Measurements from ENCODE around the gene KDM5C. TPM values are rescaled to one million over a fixed set of nuclear protein-coding genes. Genes with fewer than 3 reads are reported as not detected.

The KDM5C gene
- total RNA-seq, 2 donors from 2014 or later = 57.4 to 101 TPM

- Histone ChIP-seq H3K27ac (no peak overlapping the region), H3K4me1 (ENCODE audit: control insufficient read depth in 1 of 2, low read depth in 2 of 2) (no peaks in the 10 kb centered on the region), H3K27me3 (replicated peaks; ENCODE audit: insufficient read depth) (no peaks in the 10 kb centered on the region), H3K4me3 (no peak overlapping the region), H3K36me3 (peaks cover 22% of the 10 kb centered on the region), H3K9me3 (no peaks in the 10 kb centered on the region)
- DNase-seq (ENCODE audit: low spot score) (no peak), ATAC-seq (ENCODE audit: insufficient number of reproducible peaks, low FRiP score, low read depth) (no peak)
- TF ChIP-seq, protein P1, sequence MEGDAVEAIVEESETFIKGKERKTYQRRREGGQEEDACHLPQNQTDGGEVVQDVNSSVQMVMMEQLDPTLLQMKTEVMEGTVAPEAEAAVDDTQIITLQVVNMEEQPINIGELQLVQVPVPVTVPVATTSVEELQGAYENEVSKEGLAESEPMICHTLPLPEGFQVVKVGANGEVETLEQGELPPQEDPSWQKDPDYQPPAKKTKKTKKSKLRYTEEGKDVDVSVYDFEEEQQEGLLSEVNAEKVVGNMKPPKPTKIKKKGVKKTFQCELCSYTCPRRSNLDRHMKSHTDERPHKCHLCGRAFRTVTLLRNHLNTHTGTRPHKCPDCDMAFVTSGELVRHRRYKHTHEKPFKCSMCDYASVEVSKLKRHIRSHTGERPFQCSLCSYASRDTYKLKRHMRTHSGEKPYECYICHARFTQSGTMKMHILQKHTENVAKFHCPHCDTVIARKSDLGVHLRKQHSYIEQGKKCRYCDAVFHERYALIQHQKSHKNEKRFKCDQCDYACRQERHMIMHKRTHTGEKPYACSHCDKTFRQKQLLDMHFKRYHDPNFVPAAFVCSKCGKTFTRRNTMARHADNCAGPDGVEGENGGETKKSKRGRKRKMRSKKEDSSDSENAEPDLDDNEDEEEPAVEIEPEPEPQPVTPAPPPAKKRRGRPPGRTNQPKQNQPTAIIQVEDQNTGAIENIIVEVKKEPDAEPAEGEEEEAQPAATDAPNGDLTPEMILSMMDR (IDR thresholded peaks at IDR 0.05) = no peak
Measured at GRCh38 chrX:53190363-53190960, 34.5 kb downstream of the KDM5C start.

- no peaks in the 10 kb centered on the region for H3K9me3 ChIP-seq
- H3K4me3 ChIP-seq = no peak overlapping the region
- ATAC-seq (ENCODE audit: insufficient number of reproducible peaks, low FRiP score, low read depth) = no peak
- peaks cover 7% of the 10 kb centered on the region for H3K36me3 ChIP-seq
- TF ChIP-seq, protein P1 (IDR thresholded peaks at IDR 0.05) = no peak
- no peaks in the 10 kb centered on the region for H3K27me3 ChIP-seq (replicated peaks; ENCODE audit: insufficient read depth)
- H3K27ac ChIP-seq = no peak overlapping the region
- no peaks in the 10 kb centered on the region for H3K4me1 ChIP-seq (ENCODE audit: control insufficient read depth in 1 of 2, low read depth in 2 of 2)
- no peak for DNase-seq (ENCODE audit: low spot score)
Measured at GRCh38 chrX:53188763-53189162, 36.2 kb downstream of the KDM5C start.

GRCh38 chrX:53186351-53186750, 38.7 kb downstream of the KDM5C start:
- ATAC-seq (ENCODE audit: insufficient number of reproducible peaks, low FRiP score, low read depth) = no peak
- TF ChIP-seq, protein P1 (IDR thresholded peaks at IDR 0.05) = no peak

DNA sequence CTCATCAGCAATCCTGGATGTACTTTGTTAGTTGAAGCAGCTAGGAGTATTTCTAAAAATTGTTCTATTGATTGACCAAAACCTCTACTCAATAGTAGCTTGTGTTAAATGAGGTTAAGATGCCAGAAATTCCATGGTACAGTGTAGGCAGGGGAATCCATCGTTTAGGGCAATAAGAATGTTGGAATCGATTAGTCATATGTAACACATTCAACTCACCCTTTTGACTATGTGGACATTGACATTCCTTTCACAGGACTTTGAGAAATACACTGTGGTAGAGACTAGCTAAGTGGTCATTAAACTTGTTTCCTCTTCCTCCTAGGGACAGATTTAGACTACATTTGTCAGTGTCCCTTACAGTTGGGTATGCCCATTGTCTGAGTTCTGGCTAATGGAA, 40.2 kb downstream of the KDM5C start:
- no peaks in the 10 kb centered on the region for H3K4me1 ChIP-seq (ENCODE audit: control insufficient read depth in 1 of 2, low read depth in 2 of 2)
- no peaks in the 10 kb centered on the region for H3K36me3 ChIP-seq
- H3K27ac ChIP-seq = no peak overlapping the region
- H3K4me3 ChIP-seq = no peak overlapping the region
- ATAC-seq (ENCODE audit: insufficient number of reproducible peaks, low FRiP score, low read depth) (no peak), DNase-seq (ENCODE audit: low spot score) (no peak)
- TF ChIP-seq, protein P1 (IDR thresholded peaks at IDR 0.05) = no peak
- no peaks in the 10 kb centered on the region for H3K27me3 ChIP-seq (replicated peaks; ENCODE audit: insufficient read depth)
- H3K9me3 ChIP-seq = no peaks in the 10 kb centered on the region

More at GRCh38 chrX:53186351-53186750, 38.7 kb downstream of the KDM5C start:
- Histone ChIP-seq H3K4me1 (ENCODE audit: control insufficient read depth in 1 of 2, low read depth in 2 of 2) (no peaks in the 10 kb centered on the region), H3K9me3 (no peaks in the 10 kb centered on the region), H3K27me3 (replicated peaks; ENCODE audit: insufficient read depth) (no peaks in the 10 kb centered on the region), H3K4me3 (no peak overlapping the region), H3K27ac (no peak overlapping the region), H3K36me3 (no peaks in the 10 kb centered on the region)
- DNase-seq (ENCODE audit: low spot score) = no peak

DNA sequence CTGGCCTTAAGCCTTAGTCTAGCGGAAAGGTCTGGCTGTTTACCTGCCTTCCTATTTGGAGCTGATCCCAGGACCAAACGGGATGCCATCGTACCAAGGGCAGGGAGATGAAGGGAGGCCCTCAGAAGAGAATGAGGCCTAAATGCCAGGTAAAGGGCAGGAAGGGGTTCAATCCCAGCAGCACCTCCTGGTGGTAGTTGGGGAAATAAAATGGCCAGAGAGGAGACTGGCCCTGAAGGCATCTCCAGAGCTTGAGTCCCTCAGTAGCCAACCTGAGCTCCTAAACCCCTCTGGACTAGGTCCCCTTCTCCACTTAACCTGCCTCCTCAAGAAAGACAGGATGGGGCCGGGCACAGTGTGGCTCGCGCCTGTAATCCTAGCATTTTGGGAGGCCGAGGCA, 53.7 kb downstream of the KDM5C start:
- Histone ChIP-seq H3K27ac (no peak overlapping the region), H3K4me3 (no peak overlapping the region), H3K4me1 (ENCODE audit: control insufficient read depth in 1 of 2, low read depth in 2 of 2) (no peaks in the 10 kb centered on the region), H3K9me3 (no peaks in the 10 kb centered on the region), H3K27me3 (replicated peaks; ENCODE audit: insufficient read depth) (no peaks in the 10 kb centered on the region), H3K36me3 (no peaks in the 10 kb centered on the region)
- DNase-seq (ENCODE audit: low spot score) (no peak), ATAC-seq (ENCODE audit: insufficient number of reproducible peaks, low FRiP score, low read depth) (no peak)
- TF ChIP-seq, protein P1 (IDR thresholded peaks at IDR 0.05) = no peak

Measured in thoracic aorta (tissue), 2 donors.